GM12878 (cell line): ENCODE data around the gene PHYKPL.

Source experiments
- CEBPB ChIP-seq, 2 experiments: fragments of 150-350 bp in 1 of 2; IDR thresholded peaks; 2 replicates each; pipeline ENCODE4 v1.6.1; 2012 to 2014; ENCODE audit warnings: low read depth in 2 of 2, low read length in 2 of 2, borderline replicate concordance in 1 of 2, inconsistent platforms in 1 of 2
- ESRRA ChIP-seq: IDR thresholded peaks from 2 replicates; pipeline ENCODE4 v1.6.1; 2012; ENCODE audit warnings: mild to moderate bottlenecking, low read length, improper control_type of control experiment
- IRF3 ChIP-seq: fragments of 450-650 bp; IDR thresholded peaks from 2 replicates; pipeline ENCODE4 v1.6.1; 2014; ENCODE audit warnings: mild to moderate bottlenecking
- MAX ChIP-seq: IDR thresholded peaks from 2 replicates; pipeline ENCODE4 v1.6.1; 2012; ENCODE audit warnings: low read depth, low read length, improper control_type of control experiment
- NFYB ChIP-seq: IDR thresholded peaks from 2 replicates; pipeline ENCODE4 v1.6.1; 2011; ENCODE audit warnings: low read depth, mild to moderate bottlenecking, low read length, improper control_type of control experiment, moderate library complexity; ENCODE audit not compliant: insufficient read depth
- POLR2A ChIP-seq: IDR thresholded peaks from 2 replicates; pipeline ENCODE4 v1.6.1; 2011; ENCODE audit warnings: low read depth, mild to moderate bottlenecking, low read length
- POLR2AphosphoS5 ChIP-seq: IDR thresholded peaks from 2 replicates; pipeline ENCODE4 v1.6.1; 2011; ENCODE audit warnings: mild to moderate bottlenecking, low read length, inconsistent platforms
- TBL1XR1 ChIP-seq: IDR thresholded peaks from 2 replicates; pipeline ENCODE4 v1.6.1; 2012; ENCODE audit warnings: low read depth, low read length, improper control_type of control experiment

GRCh38 chr5:178162481-178162880 lies 70.1 kb downstream of the PHYKPL start:
- TF ChIP-seq POLR2AphosphoS5, result no peak
- no peak for TF ChIP-seq IRF3
- TF ChIP-seq ESRRA, result no peak
- TF ChIP-seq NFYB, result no peak
- TF ChIP-seq CEBPB (IDR thresholded peaks at IDR 0.05; ENCODE audit: borderline replicate concordance in 1 of 2, low read depth in 2 of 2, low read length in 2 of 2), result no peak
- TF ChIP-seq POLR2A, result no peak
- no peak for TF ChIP-seq TBL1XR1
- TF ChIP-seq MAX, result no peak
